GM18499 (cell line): Measurements from ENCODE around the gene NPIPA3.
"Not testable (repeated sequence)": the region's sequence is repeated elsewhere in the genome, so short reads cannot be mapped to it uniquely, and the experiment has no call there.

Source experiments
- ATAC-seq: cut with Tn5 transposase; IDR thresholded peaks from one replicate; pipeline ENCODE4 v1.9.1; 2021; ENCODE audit warnings: moderate number of reproducible peaks; ENCODE audit not compliant: insufficient read depth, unreplicated experiment

Gene NPIPA3

DNA sequence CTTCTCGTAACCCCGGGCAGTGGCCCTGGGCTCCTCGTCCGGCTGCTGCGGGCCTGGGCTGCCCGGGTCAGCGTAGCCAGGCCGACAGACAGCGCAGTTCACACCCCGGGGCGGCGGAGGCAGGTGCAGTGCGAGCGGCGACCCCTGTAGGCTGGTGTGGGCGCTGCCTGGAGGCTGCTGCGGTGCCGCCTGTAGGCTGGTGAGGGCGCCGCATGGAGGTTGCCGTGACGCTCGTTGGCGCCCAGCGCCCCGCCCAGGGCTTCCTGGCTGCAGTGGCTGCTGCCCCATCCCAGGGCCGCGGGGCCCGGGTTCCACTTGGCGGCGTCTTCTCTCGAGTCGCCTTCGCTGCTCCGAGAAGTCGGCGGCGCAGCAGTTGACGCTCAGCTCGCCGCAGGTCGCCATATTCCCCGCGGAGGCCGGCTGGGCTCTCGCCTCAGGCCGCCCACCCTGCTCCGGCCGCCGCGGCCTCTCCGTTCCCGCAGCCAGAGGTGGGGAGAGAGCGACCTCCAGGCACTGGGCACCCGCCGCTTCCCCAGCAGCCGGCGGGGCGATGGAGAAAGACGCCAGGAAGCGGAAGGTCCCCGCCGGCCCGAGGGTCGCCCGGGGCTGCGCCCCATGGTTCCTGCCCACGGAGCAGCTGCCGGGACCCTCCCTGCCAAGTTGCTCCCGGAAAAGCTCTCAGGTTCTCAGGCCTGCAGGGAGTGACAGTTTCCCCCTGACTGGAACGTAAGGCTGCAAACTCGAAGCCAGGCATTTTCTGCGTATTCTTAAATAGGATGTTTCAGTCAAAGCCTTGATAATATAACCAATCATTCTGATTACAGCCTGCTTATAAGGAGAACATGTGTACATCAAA lies at the start of gene NPIPA3:
Gene NPIPA3 (plus strand): TSS at position 256 of the 856 bp plus-strand sequence. CDS start 5,533 bp downstream, outside the sequence.
- ATAC-seq, result peak; percentile 80

DNA sequence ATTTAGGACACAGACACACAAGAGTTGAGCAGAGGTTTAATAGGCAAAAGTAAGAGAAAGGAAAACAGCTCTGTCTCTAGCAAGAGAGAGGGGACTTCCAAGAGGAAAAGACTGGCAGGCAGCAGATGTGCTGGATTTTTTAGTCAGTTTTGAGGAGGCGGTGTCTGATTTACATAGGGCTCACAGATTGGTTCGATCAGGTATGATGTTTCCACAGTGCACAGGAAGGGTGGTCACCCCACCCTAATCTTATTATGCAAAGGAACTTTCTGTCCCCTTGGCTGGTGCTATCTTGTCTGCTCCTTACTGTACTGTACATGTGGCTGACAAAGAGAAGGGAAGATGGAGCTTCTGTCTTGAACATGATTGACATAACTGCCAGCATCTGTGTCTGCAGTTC lies 45.1 kb upstream of the NPIPA3 start:
- no peak for ATAC-seq

GRCh38 chr16:14667347-14668266 lies 35.6 kb upstream of the NPIPA3 start:
- no peak for ATAC-seq

DNA sequence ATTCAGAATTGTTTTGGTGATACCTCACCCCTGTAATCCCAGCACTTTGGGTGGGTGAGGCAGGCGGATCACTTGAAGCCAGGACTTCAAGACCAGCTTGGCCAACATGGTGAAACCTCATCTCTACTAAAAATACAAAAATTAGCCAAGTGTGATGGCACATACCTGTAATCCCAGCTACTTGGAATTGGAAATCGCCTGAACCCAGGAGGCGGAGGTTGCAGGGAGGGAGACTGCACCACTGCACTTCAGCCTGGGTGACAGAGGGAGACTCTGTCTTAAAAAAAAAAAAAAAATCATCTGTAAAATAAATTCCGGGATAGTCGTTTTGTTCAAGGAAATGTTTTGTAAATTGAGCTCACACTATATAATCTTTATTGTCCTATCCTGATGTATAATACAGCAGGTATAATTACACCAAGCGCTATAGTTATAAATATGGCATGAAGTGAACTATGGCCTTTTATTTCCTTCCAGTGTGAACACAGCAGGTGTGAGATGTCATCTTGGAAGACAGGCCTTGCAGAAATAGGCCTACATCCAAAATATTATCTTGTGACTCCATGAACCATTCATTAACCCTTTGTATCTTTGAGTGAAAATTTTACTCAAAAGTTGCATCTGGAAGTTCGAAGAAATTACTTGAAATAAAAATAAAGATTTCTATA lies 34.5 kb upstream of the NPIPA3 start:
- no peak for ATAC-seq

- ATAC-seq, result no peak
Measured at GRCh38 chr16:14669776-14670175, 33.4 kb upstream of the NPIPA3 start.

GRCh38 chr16:14672403-14672971 lies 30.7 kb upstream of the NPIPA3 start:
- ATAC-seq, result no peak

DNA sequence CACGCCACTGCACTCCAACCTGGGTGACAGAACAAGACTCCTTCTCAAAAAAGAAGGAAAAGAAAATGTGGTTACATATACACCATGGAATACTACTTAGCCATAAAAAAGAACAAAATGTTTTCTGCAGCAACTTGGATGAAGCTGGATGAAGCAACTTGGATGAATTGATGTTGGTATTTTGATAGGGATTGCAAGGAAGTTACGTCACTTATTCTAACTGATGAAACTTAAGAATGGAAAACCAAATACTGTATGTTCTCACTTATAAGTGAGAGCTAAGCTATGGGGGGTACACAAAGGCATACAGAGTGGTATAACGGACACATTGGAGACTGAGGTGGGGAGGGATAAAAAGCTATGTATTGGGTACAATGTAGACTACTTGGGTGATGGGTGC lies 26.6 kb upstream of the NPIPA3 start:
- no peak for ATAC-seq

- ATAC-seq, result no peak
Measured at GRCh38 chr16:14677627-14678026, 25.6 kb upstream of the NPIPA3 start.

DNA sequence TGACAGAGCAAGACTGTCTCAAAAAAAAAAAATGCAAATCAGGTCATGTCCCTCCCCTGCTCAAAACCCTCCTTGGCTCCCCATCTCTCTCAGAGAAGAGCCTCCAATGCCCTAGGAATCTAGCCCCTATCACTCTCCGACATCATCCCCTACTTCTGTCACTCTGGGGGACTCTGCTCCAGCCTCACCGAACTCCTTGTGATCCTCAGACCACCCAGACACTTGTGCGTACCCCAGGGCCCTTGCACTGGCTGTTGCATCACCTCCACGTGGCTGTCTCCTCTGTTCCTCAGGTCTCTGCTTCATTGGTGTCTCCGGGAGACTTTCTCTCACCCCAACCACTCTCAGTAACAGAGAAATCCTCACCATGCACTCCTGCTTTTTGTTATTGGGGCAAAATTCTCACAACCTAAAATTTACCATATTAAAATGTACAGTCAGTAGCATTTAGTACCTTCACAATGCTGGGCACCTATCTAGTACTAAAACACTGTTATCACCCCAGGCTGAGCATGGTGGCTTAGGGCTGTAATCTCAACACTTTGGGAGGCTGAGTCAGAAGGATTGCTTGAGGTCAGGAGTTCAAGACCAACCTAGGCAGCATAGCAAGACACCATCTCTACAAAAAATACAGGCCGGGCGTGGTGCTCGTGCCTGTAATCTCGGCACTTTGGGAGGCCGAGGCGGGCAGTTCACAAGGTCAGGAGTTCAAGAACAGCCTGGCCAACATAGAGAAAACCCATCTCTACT lies 24.3 kb upstream of the NPIPA3 start:
- no peak for ATAC-seq

DNA sequence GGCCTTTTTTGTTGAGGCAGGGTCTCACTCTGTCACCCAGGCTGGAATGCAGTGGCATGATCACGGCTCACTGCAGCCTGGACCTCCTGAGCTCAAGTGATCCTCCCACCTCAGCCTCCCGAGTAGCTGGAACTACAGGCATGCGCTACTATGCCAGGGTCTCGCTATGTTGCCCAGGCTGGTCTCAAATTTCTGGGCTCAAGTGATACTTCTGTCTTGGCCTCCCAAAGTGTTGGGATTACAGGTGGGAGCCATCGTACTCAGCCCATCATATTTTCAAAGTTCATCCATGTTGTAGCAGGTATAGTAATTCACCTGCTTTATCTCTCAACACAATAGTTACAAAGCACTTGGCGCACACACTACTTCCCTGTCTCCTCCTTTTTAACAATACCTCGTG lies 22.8 kb upstream of the NPIPA3 start:
- ATAC-seq, result not testable (repeated sequence)

GRCh38 chr16:14681115-14681514 lies 22.1 kb upstream of the NPIPA3 start:
- no peak for ATAC-seq

- ATAC-seq, result no peak
Measured at GRCh38 chr16:14682121-14682520, 21.1 kb upstream of the NPIPA3 start.

- ATAC-seq, result not testable (repeated sequence)
Measured at GRCh38 chr16:14685870-14686793, 17.1 kb upstream of the NPIPA3 start.

GRCh38 chr16:14694129-14694528 lies 9.1 kb upstream of the NPIPA3 start, which contains the start of gene PLA2G10:
Gene PLA2G10, minus strand, starts transcription at chr16:14694308. Its CDS starts 79 bp downstream, at chr16:14694229.
- ATAC-seq, result not testable (repeated sequence)

DNA sequence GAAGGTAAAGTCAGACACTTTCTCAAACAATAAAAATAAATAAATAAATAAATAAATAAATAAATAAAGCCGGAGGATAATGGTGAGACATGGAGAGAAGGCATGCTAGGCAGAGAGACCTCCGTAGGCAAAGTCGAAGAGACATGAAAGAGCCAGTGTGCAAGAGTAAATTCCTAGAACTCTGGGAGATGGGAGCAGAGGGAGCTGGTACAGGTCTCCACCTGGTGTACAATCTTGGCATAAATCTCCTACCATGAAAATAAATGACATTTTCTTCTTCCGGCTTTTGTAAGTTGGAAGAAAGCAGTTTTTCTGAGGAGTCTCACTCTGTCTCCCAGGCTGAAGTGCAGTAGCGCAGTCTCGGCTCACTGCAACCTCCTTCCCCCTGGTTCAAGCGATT lies 1.4 kb upstream of the NPIPA3 start:
- ATAC-seq, result not testable (repeated sequence)

GRCh38 chr16:14702672-14703071 lies 539 bp upstream of the NPIPA3 start:
- ATAC-seq, result not testable (repeated sequence)

GRCh38 chr16:14733233-14733632 lies 30.0 kb downstream of the NPIPA3 start:
- not testable (repeated sequence) for ATAC-seq

- ATAC-seq, result not testable (repeated sequence)
Measured at GRCh38 chr16:14740832-14741385, 37.7 kb downstream of the NPIPA3 start.
